Measurements from ENCODE around the gene PARP14. TPM values are rescaled to one million over a fixed set of nuclear protein-coding genes. Genes with fewer than 3 reads are reported as not detected.

Gene PARP14
- total RNA-seq, 4 donors from 2014 or later, result 35.9 to 211 (median 56.7) TPM

GRCh38 chr3:122665881-122666280 is 14.8 kb upstream of the PARP14 start:
- H3K4me1 ChIP-seq, result no peaks in the 10 kb centered on the region
- H3K27ac ChIP-seq, result no peak overlapping the region
- TF ChIP-seq POLR2A (IDR thresholded peaks at IDR 0.05), result no peak
- TF ChIP-seq CTCF (IDR thresholded peaks at IDR 0.05), result no peak
- TF ChIP-seq POLR2AphosphoS5 (IDR thresholded peaks at IDR 0.05), result no peak
- no peak for TF ChIP-seq EP300 (IDR thresholded peaks at IDR 0.05; ENCODE audit: low read depth)
- DNase-seq, result no peak
- no peak overlapping the region for H3K4me3 ChIP-seq
- H3K27me3 ChIP-seq, result no peaks in the 10 kb centered on the region
- H3K36me3 ChIP-seq, result no peaks in the 10 kb centered on the region
- intact Hi-C loops (cut with DNase I; ENCODE audit: low total_unique reads) (no loop called here), in situ Hi-C loops (cut with MboI; ENCODE audit: low pct_ligation_motif_present in 1 of 4, low pct_unique_long_range_greater_than_20kb in 1 of 4, low sequenced_read_pairs in 3 of 4) (no loop called here)
- H3K9me3 ChIP-seq, result no peaks in the 10 kb centered on the region

- intact Hi-C loops (cut with DNase I; ENCODE audit: low total_unique reads), result no loop called here
- TF ChIP-seq POLR2AphosphoS5 (IDR thresholded peaks at IDR 0.05) (no peak), POLR2A (IDR thresholded peaks at IDR 0.05) (no peak), CTCF (IDR thresholded peaks at IDR 0.05) (no peak), EP300 (IDR thresholded peaks at IDR 0.05; ENCODE audit: low read depth) (no peak)
These were observed 11.5 kb upstream of the PARP14 start for GRCh38 chr3:122668930-122669730.

GRCh38 chr3:122671553-122671952 is 9.1 kb upstream of the PARP14 start:
- Histone ChIP-seq H3K4me3 (no peak overlapping the region), H3K27me3 (no peaks in the 10 kb centered on the region), H3K9me3 (no peaks in the 10 kb centered on the region), H3K4me1 (no peaks in the 10 kb centered on the region), H3K36me3 (no peaks in the 10 kb centered on the region), H3K27ac (no peak overlapping the region)
- 60 to 81% methylated on average over 2 of the region's 2 CpGs for WGBS, 2 donors (ENCODE audit: low coverage in 1 of 2)
- no peak for TF ChIP-seq POLR2AphosphoS5 (IDR thresholded peaks at IDR 0.05)
- TF ChIP-seq POLR2A (IDR thresholded peaks at IDR 0.05), result no peak
- no peak for TF ChIP-seq CTCF (IDR thresholded peaks at IDR 0.05)
- no peak for TF ChIP-seq EP300 (IDR thresholded peaks at IDR 0.05; ENCODE audit: low read depth)
- DNase-seq, result no peak
- in situ Hi-C loops (cut with MboI; ENCODE audit: low pct_ligation_motif_present in 1 of 4, low pct_unique_long_range_greater_than_20kb in 1 of 4, low sequenced_read_pairs in 3 of 4), result loop anchor here in 2 of 4 donors (10.0 kb wide), 3 partner anchors 117 to 287 kb away; partner anchors contain the start of genes FAM162A (in 1 of the 2) and MIX23 (in 1 of the 2)
- intact Hi-C loops (cut with DNase I; ENCODE audit: low total_unique reads), result loop anchor here (10.0 kb wide), 1 partner anchor 1127 kb away; the partner anchor contains the start of gene POLQ

More at GRCh38 chr3:122668930-122669730, 11.5 kb upstream of the PARP14 start:
- no peak for DNase-seq
- H3K27me3 ChIP-seq, result no peaks in the 10 kb centered on the region
- H3K36me3 ChIP-seq, result no peaks in the 10 kb centered on the region
- H3K4me3 ChIP-seq, result no peak overlapping the region
- H3K27ac ChIP-seq, result no peak overlapping the region
- 77 to 91% methylated on average over 4 to 8 of the region's 8 CpGs for WGBS, 2 donors (ENCODE audit: low coverage in 1 of 2)
- H3K9me3 ChIP-seq, result no peaks in the 10 kb centered on the region
- no peaks in the 10 kb centered on the region for H3K4me1 ChIP-seq
- in situ Hi-C loops (cut with MboI; ENCODE audit: low pct_ligation_motif_present in 1 of 4, low pct_unique_long_range_greater_than_20kb in 1 of 4, low sequenced_read_pairs in 3 of 4), result no loop called here

- in situ Hi-C loops (cut with MboI; ENCODE audit: low pct_ligation_motif_present in 1 of 4, low pct_unique_long_range_greater_than_20kb in 1 of 4, low sequenced_read_pairs in 3 of 4), result loop anchor here in 2 of 4 donors (10.0 kb wide), 3 partner anchors 120 to 290 kb away; partner anchors contain the start of genes FAM162A (in 1 of the 2) and MIX23 (in 1 of the 2)
- intact Hi-C loops (cut with DNase I; ENCODE audit: low total_unique reads), result loop anchor here (10.0 kb wide), 1 partner anchor 1130 kb away; the partner anchor contains the start of gene POLQ
- H3K27me3 ChIP-seq, result no peaks in the 10 kb centered on the region
- DNase-seq, result no peak
- no peak overlapping the region for H3K27ac ChIP-seq
- TF ChIP-seq POLR2A (IDR thresholded peaks at IDR 0.05) (no peak), CTCF (IDR thresholded peaks at IDR 0.05) (no peak), EP300 (IDR thresholded peaks at IDR 0.05; ENCODE audit: low read depth) (no peak), POLR2AphosphoS5 (IDR thresholded peaks at IDR 0.05) (no peak)
- no peak overlapping the region for H3K4me3 ChIP-seq
- no peaks in the 10 kb centered on the region for H3K36me3 ChIP-seq
- H3K4me1 ChIP-seq, result peaks cover 0 to 9% (median 2%) of the 10 kb centered on the region in 4 donors
- no peaks in the 10 kb centered on the region for H3K9me3 ChIP-seq
- WGBS, 2 donors (ENCODE audit: low coverage in 1 of 2), result 54 to 66% methylated on average over 2 to 3 of the region's 3 CpGs
These were observed 6.3 kb upstream of the PARP14 start for GRCh38 chr3:122674339-122674738.

Measured in transverse colon (tissue), 4 donors.